Measurements from ENCODE around the gene SH3RF3.

The SH3RF3 gene

GRCh38 chr2:109226622-109227021, 97.6 kb downstream of the SH3RF3 start:
- DNase-seq (ENCODE audit: low read depth): no peak
- TF ChIP-seq CTCF (IDR thresholded peaks at IDR 0.05; ENCODE audit: insufficient read depth, low read depth, low read length, missing control alignments): no peak
- H3K4me3 ChIP-seq (ENCODE audit: low read depth, low read length): no peak overlapping the region

GRCh38 chr2:109229094-109229675, 100.2 kb downstream of the SH3RF3 start:
- TF ChIP-seq CTCF (IDR thresholded peaks at IDR 0.05; ENCODE audit: insufficient read depth, low read depth, low read length, missing control alignments): no peak
- no peak overlapping the region for H3K4me3 ChIP-seq (ENCODE audit: low read depth, low read length)
- DNase-seq (ENCODE audit: low read depth): no peak

GRCh38 chr2:109230941-109231420, 102.0 kb downstream of the SH3RF3 start:
- H3K4me3 ChIP-seq (ENCODE audit: low read depth, low read length): no peak overlapping the region
- DNase-seq (ENCODE audit: low read depth): no peak
- no peak for TF ChIP-seq CTCF (IDR thresholded peaks at IDR 0.05; ENCODE audit: insufficient read depth, low read depth, low read length, missing control alignments)

- TF ChIP-seq CTCF (IDR thresholded peaks at IDR 0.05; ENCODE audit: insufficient read depth, low read depth, low read length, missing control alignments): no peak
- no peak overlapping the region for H3K4me3 ChIP-seq (ENCODE audit: low read depth, low read length)
- DNase-seq (ENCODE audit: low read depth): no peak
These were observed 102.4 kb downstream of the SH3RF3 start for GRCh38 chr2:109231428-109231827.

GRCh38 chr2:109231996-109232705, 103.1 kb downstream of the SH3RF3 start:
- no peak for DNase-seq (ENCODE audit: low read depth)
- TF ChIP-seq CTCF (IDR thresholded peaks at IDR 0.05; ENCODE audit: insufficient read depth, low read depth, low read length, missing control alignments): no peak
- H3K4me3 ChIP-seq (ENCODE audit: low read depth, low read length): no peak overlapping the region

- TF ChIP-seq CTCF (IDR thresholded peaks at IDR 0.05; ENCODE audit: insufficient read depth, low read depth, low read length, missing control alignments): no peak
- DNase-seq (ENCODE audit: low read depth): no peak
- no peak overlapping the region for H3K4me3 ChIP-seq (ENCODE audit: low read depth, low read length)
These were observed 103.9 kb downstream of the SH3RF3 start for GRCh38 chr2:109232909-109233308.
